ENCODE data around the gene TGFBI.

The TGFBI gene

DNA sequence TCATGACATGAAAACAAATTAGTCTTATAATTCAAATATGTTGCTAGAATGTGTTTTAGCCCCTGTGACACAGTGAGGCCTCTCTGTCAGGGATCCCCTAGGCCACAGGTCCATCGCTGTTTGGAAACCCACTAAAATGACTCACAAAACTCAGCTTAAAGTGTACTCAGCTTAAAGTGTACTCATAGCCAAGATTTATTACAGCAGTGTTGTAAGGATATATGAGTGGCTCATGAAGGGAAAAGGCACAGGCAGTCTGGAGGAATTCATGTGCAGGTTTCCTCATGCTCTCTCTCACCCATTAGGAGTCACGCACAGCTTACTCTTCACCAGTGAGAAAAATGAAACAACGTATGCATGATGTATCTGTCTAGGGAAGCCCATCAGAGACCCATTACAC lies 24.4 kb upstream of the TGFBI start:
- DNase-seq (ENCODE audit: low read depth), result peak; percentile 89

DNA sequence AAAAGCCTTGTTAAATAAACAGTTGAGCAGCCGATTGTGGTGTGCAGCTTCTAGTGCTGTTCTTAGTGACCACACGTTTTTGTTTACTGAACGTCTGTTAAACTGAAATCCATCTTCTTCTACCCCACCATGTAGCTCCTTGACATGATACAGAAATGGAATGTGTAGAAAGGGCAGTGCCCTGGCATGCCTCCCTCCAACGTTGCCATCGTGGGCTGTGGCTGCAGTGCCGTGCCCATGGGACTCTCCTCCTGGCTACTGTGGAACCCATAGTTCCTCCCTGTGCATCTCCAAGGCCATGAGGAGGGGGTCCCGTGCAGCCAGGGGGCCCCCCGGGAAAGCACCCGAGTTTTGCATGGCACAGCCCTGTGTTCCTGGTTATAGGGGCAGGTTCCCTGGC lies 23.3 kb upstream of the TGFBI start:
- no peak for DNase-seq (ENCODE audit: low read depth)

DNA sequence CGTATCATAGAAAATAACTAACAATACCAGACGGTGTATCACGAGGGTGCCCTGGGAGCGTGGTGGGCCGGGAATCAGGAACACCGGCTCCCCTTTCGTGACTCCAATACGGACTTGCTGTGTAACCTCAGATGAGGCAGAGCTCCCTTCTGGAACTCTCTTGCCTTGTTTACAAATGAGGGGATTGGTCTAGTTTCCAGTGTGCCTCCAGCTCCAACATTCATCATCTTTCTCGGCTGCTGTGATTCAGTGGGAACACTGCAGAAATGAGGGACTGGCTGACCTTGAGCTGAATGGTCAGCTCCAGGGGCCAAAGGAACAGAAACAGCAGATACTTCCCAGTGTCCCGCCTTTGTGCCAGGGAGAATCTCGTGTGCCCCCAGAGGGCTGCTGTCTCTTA lies 22.6 kb upstream of the TGFBI start:
- DNase-seq (ENCODE audit: low read depth), result no peak

DNA sequence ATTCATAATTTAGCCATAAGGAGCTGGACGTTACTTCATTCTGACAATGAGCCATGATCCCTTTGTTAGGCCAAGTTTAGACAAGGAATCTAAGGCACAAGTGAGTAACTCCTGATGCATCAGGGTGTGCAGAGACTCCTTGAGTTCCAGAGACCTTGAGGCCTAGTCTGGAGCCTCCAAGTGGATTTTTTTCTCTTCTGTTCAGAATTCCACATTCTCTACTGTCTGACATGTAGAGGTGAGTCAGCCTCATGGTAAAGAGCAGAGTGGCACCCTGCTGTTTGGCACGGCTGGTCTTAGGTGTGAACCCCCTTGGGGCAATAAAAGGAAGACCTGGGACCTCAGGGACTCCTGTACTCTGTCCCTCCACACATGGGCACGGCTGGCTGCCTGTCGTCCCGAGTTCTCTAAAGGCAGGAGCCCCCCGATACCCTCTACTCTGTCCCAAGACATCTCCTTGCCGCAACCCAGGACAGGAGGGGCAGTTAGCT lies 22.0 kb upstream of the TGFBI start:
- peak; percentile 87 for DNase-seq (ENCODE audit: low read depth)

DNA sequence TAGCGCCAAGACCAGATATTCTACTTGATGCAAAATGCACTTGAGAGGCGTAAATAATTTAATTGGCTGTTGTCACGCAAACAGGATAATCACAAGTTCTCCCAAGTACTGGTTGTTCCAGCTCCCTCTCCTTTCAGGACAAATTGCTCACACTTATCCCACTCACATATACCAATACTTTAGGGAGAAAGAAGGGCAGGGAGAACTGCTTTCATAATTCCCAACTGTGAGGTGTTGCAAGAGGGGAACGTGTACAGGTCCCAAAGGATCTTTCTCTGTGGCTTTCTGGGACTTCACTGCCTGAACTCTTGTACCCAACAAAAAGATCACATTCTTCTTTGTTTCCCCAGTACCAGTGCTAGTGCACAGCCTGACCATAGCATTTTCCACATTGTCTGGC lies 21.5 kb upstream of the TGFBI start:
- no peak for DNase-seq (ENCODE audit: low read depth)

DNA sequence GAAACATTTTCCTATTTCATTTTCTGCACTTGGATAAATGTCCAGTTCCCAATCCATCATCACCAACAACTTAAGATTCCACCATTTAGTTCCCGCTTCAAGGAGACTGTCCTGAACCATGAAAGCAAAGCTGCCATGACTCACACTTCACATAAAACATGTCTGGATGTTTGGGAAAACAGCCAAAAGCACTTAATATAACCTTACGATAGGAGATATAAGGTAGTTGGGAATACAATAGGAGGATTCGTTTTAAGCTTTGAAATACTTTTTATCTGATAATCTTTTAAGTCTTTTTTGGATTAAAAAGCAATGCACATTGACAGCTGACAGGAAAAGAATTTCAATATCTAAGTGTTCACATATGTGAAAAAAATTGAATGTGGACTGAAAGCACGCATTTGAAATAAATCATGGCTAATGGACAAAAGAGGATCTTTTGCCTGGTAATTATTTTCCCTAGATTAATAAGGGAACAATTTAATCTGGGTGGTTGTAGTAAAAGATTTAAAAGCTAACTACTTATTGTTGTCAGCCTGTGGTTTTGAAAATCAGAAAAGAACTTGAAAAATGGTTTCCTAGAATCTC lies 17.3 kb upstream of the TGFBI start:
- no peak for DNase-seq (ENCODE audit: low read depth)

DNA sequence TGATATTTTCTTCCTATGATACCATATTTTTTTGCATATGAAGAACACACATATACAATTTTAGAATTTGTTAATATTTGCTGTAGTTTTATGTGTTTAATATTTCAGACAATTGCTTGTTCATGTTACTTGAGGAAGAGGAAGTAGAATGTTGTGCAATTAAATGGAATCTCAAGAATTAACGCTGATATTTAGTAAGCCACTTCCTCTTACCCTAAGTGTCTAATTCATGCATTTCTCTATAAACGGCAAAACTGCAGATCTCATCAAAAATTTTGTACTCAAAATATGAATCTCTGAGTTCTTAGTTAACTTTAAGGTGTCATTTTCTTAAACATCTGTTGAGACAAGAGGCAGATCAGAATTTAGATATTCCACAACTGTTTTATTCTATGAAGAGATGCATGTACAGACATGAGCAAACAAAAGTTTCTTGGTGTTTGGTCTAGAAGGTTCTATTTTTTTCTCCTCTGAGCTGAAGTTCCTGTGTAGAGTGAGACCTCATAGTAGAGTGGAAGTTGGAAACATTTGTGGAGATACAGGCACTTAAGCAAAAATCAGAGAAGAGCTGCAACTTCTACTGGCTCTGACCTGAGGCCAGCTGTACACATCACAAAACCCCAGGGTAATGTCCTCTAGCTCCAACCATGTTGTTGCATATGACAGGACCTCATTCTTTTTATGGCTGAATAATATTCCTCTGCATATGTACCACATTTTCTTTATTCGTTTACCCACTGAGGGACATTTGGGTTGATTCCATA lies 16.6 kb upstream of the TGFBI start:
- no peak for DNase-seq (ENCODE audit: low read depth)

DNA sequence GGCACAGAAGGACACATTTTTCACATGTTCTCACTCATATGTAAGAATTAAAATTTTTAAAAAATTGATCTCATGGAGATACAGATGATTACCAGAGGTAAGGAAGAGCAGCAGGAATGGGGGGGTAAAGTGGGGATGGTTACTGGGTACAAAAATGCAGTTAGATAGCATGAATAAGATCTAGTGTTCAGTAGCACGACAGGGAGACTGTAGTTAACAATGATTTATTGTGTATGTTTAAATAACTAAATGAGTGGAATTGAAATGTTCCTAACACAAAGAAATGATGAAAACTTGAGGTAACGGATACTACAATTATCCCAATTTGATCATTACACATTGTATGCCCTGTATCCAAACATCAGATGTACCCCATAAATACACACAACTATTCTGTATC lies 15.2 kb upstream of the TGFBI start:
- DNase-seq (ENCODE audit: low read depth), result no peak

DNA sequence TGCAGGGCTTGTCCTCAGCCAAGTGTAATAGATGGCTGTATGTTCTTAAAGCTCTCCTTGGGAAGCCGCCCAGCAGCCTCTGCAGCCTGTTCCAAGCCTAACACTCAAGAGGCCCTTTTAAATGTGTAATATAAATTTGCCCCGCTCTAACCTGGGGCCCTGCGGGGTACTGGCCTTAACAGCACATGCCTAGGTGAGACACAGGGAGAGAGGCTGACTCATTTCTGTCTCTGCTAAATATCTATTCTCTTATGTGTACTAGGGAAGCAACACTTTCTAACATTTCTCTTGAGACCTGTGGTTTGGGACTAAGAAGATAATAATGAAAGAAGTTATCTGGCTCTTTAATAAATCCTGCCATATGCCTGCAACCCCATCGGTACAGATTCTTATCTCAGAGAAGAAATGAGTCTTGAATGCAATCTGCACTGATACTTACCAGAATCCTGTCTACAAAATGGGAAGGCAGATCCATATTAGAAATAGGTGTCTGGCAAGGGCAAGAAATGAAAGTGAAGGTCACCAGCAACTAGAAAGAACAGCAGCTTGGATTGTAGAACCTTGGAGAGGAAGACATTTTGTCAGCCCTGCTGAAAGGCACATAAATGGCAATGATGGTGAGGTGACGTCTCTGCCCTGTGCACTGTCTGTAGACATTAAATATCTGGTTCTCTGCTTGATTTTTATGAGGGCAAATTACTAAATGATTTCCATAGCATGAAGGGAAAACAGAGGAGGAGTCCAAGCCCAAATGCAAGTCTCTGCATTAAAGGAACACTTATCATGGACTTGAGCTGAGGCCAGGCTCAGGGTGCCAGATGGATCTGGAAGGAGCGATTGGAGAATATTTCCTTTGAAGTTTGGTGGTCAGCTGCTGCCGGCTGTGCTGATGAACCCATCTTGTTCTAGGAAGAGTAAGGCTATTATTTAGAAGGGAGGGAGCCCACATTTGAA lies 14.5 kb upstream of the TGFBI start:
- no peak for DNase-seq (ENCODE audit: low read depth)

DNA sequence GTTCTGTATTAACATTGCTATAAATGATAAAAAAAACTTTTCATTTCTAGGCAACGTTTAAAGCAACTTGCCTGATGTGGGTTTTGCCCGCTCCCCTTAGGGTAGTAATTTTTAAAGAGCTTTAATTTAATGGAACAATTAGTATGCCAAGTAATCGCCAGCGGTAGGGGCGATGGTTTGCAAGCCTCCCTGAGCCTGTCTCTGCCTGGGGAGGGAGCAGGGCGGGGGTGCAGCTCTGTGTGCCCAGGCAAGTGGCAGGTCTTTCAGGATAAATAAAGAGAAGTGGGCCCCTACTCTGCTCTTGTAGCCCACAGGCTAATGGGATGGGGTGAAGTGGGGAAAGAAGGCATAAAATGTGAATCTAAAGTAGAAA lies 13.8 kb upstream of the TGFBI start:
- no peak for DNase-seq (ENCODE audit: low read depth)

DNA sequence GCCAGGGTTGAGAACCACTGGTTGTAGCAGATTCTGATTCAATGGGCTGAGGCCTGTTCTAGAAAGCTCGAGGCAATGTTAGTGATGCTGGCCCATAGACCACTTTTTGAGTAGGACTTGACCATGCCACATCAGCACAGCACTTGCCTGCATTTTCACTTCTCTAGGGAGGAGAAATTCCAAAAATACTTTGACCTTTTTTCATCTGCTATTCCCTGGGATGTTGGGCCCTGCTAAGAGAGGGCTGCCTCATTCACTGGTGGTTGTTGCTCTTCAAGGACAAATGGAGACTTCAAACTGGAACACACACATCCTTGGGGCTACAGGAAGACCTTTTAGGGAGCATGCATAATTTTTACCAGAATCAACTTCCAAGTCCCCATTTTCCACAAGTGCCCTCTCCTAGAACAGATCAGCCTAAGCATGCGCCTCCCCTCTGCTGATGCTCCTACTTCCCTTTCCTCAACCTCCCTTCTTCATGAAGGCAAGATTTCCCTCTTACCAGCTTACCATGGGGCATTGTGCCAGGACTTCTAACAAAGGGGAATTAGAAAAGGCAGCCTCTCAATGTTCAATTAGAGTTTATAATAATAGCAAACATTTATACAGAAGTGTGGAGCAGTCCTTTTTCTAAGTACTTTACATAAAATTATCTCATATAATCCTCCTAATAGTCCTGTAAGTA lies 12.7 kb upstream of the TGFBI start:
- no peak for DNase-seq (ENCODE audit: low read depth)

DNA sequence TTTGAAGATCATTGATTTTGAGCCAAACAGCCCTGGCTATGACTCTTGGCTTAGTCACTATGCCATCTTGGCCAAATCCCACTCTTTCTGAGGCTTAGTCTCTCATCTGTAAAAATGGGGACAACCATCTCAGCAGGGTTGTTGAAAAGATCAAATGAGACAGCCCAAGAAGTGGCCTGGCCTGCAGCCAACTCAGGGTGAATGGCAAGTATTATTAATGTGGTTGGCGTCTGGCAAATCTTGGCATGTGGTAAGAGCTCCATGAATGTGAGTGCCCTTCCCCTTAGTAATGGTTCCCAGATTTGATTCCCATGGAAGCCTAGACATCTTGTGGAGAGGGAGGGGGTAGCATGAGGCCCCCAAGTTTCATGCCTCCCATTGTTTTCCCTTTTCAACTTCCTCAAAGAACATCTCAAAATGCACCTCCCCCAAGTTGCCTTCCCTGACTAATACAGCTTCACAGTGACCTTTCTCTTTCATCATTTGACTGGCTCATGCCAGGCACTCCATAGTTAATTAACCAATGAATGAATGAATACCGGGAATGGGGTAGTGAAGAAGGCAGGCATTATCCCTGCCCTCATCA lies 11.8 kb upstream of the TGFBI start:
- no peak for DNase-seq (ENCODE audit: low read depth)

DNA sequence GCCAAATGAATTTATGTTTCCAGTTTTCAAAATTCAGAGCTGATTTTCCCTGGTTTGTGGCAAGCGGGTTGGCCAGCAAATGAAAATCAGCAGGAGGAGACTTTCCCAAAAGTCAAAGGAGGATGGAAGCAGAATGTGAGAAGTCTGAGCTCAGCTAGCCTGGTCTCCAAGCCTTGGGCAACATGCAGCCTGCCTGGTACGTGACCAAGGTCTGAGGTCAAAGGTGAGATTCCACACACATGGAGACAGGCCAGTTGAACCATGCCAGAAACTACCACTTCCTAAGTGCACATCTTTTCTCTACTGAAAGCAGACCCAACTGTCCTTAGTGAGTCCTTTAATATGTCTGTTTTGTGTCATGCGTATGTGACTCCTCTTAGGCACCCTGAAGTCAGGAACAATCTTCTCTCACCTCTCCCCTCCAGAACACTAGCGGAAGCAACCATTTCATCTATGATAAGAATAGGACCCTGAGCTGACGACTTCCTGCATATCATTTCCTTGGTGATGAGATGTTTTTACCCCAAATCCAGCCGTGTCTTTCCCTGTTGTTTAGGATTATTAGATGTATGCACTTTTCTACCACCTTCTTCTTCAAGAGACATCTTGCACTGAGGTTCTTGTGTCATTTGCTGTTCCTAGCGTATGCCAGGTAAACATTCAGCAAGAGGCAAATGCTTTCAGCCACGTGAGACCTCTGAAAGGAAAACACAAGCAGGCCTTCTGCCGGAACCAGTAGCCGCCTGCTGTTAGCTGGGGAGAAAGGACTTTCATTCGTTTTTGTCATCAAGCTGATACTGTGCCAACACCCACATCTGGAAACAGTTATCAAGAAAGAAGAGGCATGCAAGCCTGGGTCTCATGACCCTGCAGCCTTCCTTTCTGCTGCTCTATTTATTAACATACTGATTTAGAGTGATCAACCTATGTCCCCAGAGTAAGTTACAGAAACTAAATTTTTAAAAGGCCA lies 9.7 kb upstream of the TGFBI start:
- peak; percentile 96 for DNase-seq (ENCODE audit: low read depth)

DNA sequence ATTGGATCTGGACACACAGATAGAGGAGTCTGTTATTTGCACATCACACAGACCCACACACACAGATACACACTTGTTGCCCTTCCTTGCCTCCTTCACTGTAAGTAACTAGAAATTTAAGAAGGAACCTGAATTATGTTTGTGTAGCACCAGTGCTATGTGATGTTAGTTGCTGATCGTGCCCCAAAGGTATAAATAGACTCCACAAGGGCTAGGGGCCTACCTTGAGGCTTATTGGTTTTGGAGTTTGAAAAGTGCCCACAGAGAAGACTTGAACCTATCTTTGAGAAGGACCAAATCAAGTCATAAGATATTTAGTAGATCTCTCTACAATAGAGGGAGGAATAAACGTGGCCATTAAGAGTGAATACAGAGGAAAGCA lies 8.8 kb upstream of the TGFBI start:
- no peak for DNase-seq (ENCODE audit: low read depth)

DNA sequence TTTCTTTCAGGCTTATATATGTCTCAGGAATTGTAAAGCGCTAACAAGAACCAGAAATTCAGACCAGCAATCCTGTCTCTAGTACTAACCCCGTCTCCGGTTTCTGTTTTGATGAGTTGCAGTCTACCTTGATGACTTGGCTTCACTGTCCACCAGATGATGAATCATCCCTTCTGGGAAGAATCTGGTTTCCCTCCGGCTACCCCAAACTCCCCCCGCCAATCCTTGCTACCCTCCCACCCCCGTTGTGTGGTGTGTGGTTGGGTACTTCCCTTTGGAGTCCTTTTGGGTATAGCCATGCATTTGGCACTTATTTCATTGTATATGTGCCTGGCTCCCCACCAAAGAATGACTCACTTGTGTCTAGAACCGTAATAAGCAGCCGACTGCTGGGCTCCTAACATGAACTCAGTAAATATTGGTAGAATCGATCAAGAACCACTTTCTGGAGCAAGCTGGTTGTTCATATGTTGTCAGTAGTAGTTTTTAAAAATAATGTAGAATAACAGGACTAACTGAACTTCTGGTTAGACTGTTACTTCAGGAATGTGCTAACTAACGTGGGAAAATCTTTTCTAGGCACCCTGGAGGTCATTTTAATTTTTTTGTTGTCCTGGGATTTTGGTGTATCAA lies 8.3 kb upstream of the TGFBI start:
- peak; percentile 79 for DNase-seq (ENCODE audit: low read depth)

DNA sequence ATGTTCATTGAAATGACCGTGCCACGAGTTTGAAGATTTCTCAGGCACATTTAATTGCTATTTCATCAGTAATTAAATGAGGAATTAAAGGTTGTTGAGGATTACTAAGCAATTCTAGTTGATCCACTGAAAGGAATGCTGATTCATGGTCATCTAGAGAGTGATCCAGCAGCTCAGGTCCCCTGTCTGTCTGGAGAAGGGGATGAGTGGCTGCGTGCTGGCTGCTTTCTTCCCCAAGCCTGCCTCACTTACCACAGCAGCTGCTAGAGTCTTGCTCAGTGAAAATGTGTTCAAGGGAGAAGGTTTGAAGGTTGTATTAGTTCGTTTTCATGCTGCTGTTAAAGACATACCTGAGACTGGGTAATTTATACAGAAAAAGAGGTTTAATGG lies 7.8 kb upstream of the TGFBI start:
- DNase-seq (ENCODE audit: low read depth), result no peak

DNA sequence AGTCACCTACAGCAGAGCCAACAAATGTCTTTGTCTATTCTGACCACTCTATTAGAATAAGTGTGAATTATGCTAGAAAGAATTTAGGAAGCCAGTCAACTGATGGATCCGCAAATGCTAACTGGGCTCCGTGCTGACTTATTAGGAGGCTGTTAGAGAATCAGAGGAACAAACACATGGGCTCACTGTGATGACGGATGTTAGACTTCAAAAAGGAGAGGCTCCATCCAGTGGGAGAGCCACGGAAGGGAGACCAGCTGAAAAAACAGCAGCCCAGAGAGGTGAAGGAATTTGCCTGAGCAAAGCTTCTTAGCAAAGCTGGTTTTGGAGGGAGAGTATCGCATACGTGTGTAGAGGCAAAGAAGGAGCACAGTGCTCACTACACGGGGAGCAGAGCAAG lies 5.8 kb upstream of the TGFBI start:
- DNase-seq (ENCODE audit: low read depth), result no peak

DNA sequence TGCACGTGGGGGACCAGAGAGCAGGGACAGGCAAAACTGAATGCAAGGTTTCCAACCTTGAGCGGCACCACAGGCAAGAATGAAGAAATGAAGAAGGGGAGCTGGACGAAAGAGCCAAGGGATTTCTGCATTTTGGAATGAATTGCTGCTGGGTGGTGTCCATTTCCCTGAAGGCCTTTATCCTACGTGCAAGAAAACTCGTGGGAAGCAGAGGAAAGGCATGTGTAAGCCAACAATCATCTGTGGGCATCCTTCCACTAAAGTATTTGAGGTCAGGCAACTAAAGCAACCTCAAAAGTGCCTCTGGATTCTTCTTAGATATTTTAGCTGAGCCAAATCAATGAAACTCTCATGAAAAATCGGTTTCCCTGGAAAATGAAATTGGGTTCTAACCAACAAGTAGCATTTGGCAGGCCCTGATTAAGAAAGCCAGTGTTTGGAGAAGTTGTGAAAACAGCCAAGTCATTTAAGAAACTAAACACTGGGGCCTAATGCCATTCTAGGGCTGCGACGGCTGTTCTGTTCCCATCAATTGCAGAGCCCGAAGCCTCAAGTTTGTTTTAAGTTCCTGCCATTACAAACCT lies 4.7 kb upstream of the TGFBI start:
- DNase-seq (ENCODE audit: low read depth), result peak; percentile 99

DNA sequence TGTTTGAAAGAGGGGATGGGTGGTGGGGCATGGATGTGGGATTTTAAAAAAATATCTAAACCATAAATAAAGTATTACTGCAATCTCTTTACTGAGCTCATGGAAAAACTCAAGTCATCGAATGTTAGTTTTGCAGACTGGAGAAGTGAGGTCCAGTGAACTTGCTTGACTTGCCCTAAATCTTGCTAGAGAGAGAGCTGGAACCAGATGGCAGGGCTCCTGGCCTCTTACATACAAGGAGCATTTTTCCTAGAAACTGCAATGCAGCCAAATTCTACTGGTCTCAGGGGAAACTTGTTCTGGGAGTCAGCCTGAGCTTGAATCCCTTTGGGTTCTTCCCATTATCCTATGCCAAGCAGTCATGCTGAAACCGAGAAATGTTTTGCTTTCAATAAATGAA lies 2.9 kb upstream of the TGFBI start:
- no peak for DNase-seq (ENCODE audit: low read depth)

DNA sequence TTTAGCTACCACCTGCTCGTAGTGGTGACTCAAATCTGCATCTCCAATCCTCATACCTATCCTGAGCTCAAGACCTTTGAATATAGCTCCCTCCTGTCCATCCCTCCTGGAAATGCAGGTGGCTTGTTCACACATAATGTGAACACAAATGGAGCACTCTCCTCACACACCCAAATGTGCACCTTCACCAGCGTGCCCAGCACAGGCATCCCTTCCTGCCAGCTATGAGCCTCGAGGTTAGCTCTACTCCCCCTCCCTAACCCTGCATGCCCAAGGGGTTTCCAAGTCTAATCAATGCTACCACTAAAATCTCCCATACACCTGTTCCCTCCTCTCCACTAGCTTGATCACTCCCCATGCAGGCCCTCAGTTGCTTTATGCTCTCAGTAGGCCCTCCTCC lies 2.2 kb upstream of the TGFBI start:
- no peak for DNase-seq (ENCODE audit: low read depth)

Data from GM04503 (cell line).